Mesenchymal stem cell (in vitro differentiated cells and primary cell): ENCODE measurements around the gene FAM98A.

ENCODE experiments used
- DNase-seq: peaks from one replicate; pipeline ENCODE4 v3.0.0-alpha.2; 2013
- H2AFZ ChIP-seq: one replicate; pipeline ENCODE4 v1.6.1; 2013; ENCODE audit warnings: low read depth, mild to moderate bottlenecking, control low read depth, inconsistent platforms, low read length, moderate library complexity
- H2AK5ac ChIP-seq: 2 replicates; pipeline ENCODE4 v1.6.1; 2013; ENCODE audit warnings: low read length, moderate library complexity, mild to moderate bottlenecking, inconsistent platforms; ENCODE audit not compliant: severe bottlenecking
- H2BK120ac ChIP-seq: one replicate; pipeline ENCODE4 v1.6.1; 2013; ENCODE audit warnings: low read depth, mild to moderate bottlenecking, inconsistent platforms, low read length, moderate library complexity
- H2BK12ac ChIP-seq, 2 experiments: one replicate each; pipeline ENCODE4 v1.6.1; 2013; ENCODE audit warnings: inconsistent platforms in 2 of 2, low read length in 2 of 2, mild to moderate bottlenecking in 2 of 2, moderate library complexity in 2 of 2, control low read depth in 1 of 2
- H2BK15ac ChIP-seq: one replicate; pipeline ENCODE4 v1.6.1; 2013; ENCODE audit warnings: mild to moderate bottlenecking, low read depth, inconsistent platforms; ENCODE audit not compliant: poor library complexity, severe bottlenecking
- H2BK5ac ChIP-seq: 2 replicates; pipeline ENCODE4 v1.6.1; 2013; ENCODE audit warnings: low read depth, mild to moderate bottlenecking, low read length, control low read depth, inconsistent platforms; ENCODE audit not compliant: poor library complexity, severe bottlenecking
- H3K14ac ChIP-seq, 2 experiments: one replicate each; pipeline ENCODE4 v1.6.1; 2013; ENCODE audit warnings: inconsistent platforms in 2 of 2, low read length in 2 of 2, control low read depth in 1 of 2, mild to moderate bottlenecking in 1 of 2, moderate library complexity in 1 of 2
- H3K18ac ChIP-seq, 2 experiments: one replicate each; pipeline ENCODE4 v1.6.1; 2013; ENCODE audit warnings: inconsistent platforms in 2 of 2, low read length in 2 of 2, control low read depth in 1 of 2, low read depth in 1 of 2, mild to moderate bottlenecking in 1 of 2
- H3K23ac ChIP-seq, 2 experiments: one replicate each; pipeline ENCODE4 v1.6.1; 2013; ENCODE audit warnings: inconsistent platforms in 2 of 2, low read length in 2 of 2, mild to moderate bottlenecking in 2 of 2, moderate library complexity in 2 of 2, control low read depth in 1 of 2
- H3K27ac ChIP-seq: 2 replicates; pipeline ENCODE4 v1.5.1; 2013; ENCODE audit warnings: mild to moderate bottlenecking, moderate library complexity, low read length, control low read depth, inconsistent platforms; ENCODE audit not compliant: poor library complexity, severe bottlenecking
- H3K27me3 ChIP-seq, 2 experiments: 2 replicates each; pipeline versions ENCODE4 v1.6.1 to v1.7.0; 2013; ENCODE audit warnings: low read length in 2 of 2, mild to moderate bottlenecking in 2 of 2, moderate library complexity in 2 of 2, control low read depth in 1 of 2, inconsistent platforms in 1 of 2; ENCODE audit not compliant: control insufficient read depth in 1 of 2, insufficient read depth in 1 of 2
- H3K36me3 ChIP-seq, 2 experiments: 2 replicates each; pipeline versions ENCODE4 v1.6.1 to v1.7.0; 2013; ENCODE audit warnings: low read length in 2 of 2, control low read depth in 1 of 2, inconsistent platforms in 1 of 2, low read depth in 1 of 2, mild to moderate bottlenecking in 1 of 2; ENCODE audit not compliant: insufficient read depth in 2 of 2, control insufficient read depth in 1 of 2
- H3K4ac ChIP-seq, 2 experiments: one replicate each; pipeline ENCODE4 v1.6.1; 2013; ENCODE audit warnings: inconsistent platforms in 2 of 2, low read length in 2 of 2, mild to moderate bottlenecking in 2 of 2, moderate library complexity in 2 of 2, control low read depth in 1 of 2, low read depth in 1 of 2
- H3K4me1 ChIP-seq: 2 replicates; pipeline ENCODE4 v1.6.1; 2013; ENCODE audit warnings: low read depth, low read length, control low read depth; ENCODE audit not compliant: control insufficient read depth, insufficient read depth
- H3K4me2 ChIP-seq: 2 replicates; pipeline ENCODE4 v1.6.1; 2013; ENCODE audit warnings: low read length, mild to moderate bottlenecking, inconsistent platforms; ENCODE audit not compliant: poor library complexity, severe bottlenecking
- H3K4me3 ChIP-seq, 2 experiments: 2 replicates each; pipeline versions ENCODE4 v1.5.1 to v1.7.0; 2013; ENCODE audit warnings: low read length in 2 of 2, mild to moderate bottlenecking in 2 of 2, control low read depth in 1 of 2, low read depth in 1 of 2; ENCODE audit not compliant: insufficient read depth in 1 of 2
- H3K79me1 ChIP-seq: replicated peaks from 2 replicates; pipeline ENCODE4 v1.6.1; 2013; ENCODE audit warnings: mild to moderate bottlenecking, control low read depth, low read length, inconsistent platforms; ENCODE audit not compliant: poor library complexity, severe bottlenecking
- H3K9ac ChIP-seq: 2 replicates; pipeline ENCODE4 v1.7.0; 2013; ENCODE audit warnings: mild to moderate bottlenecking, low read length, moderate library complexity
- H3K9me3 ChIP-seq: 2 replicates; pipeline ENCODE4 v1.7.0; 2013; ENCODE audit warnings: mild to moderate bottlenecking, low read length; ENCODE audit not compliant: control insufficient read depth
- H4K8ac ChIP-seq: one replicate; pipeline ENCODE4 v1.6.1; 2013; ENCODE audit warnings: inconsistent platforms, mild to moderate bottlenecking, low read length, moderate library complexity
- H4K91ac ChIP-seq: one replicate; pipeline ENCODE4 v1.6.1; 2013; ENCODE audit warnings: mild to moderate bottlenecking, low read length, inconsistent platforms
- WGBS: methylation state at CpG from one replicate; pipeline ENCODE4 v1.1.7; 2013; ENCODE audit warnings: mixed read lengths; 5-methylcytosine and 5-hydroxymethylcytosine counted together

The FAM98A gene

GRCh38 chr2:33573657-33574056, 25.4 kb downstream of the FAM98A start:
- peaks cover 0 to 3% of the 10 kb centered on the region in 2 experiments for H3K36me3 ChIP-seq
- no peak overlapping the region for H3K4me3 ChIP-seq
- H4K91ac ChIP-seq: no peak overlapping the region
- H2BK12ac ChIP-seq: no peak overlapping the region
- H4K8ac ChIP-seq: no peak overlapping the region
- no peak overlapping the region for H3K23ac ChIP-seq
- no peak overlapping the region for H2AK5ac ChIP-seq
- H3K27me3 ChIP-seq: no peaks in the 10 kb centered on the region
- H3K4ac ChIP-seq: peak overlapping the region in 1 of 2 experiments; percentile 41
- no peak overlapping the region for H2BK5ac ChIP-seq
- peak overlapping the region in 1 of 2 experiments; percentile 24 for H3K18ac ChIP-seq
- H2BK15ac ChIP-seq: no peak overlapping the region
- no peak overlapping the region for H3K14ac ChIP-seq
- H2BK120ac ChIP-seq: no peak overlapping the region
- no peaks in the 10 kb centered on the region for H3K9me3 ChIP-seq
- no peaks in the 10 kb centered on the region for H3K79me1 ChIP-seq
- no peak overlapping the region for H2AFZ ChIP-seq
- no peak overlapping the region for H3K9ac ChIP-seq
- no peak overlapping the region for H3K4me2 ChIP-seq
- H3K4me1 ChIP-seq: no peaks in the 10 kb centered on the region
- 95% methylated on average over 6 of the region's 6 CpGs for WGBS
- no peak overlapping the region for H3K27ac ChIP-seq
- DNase-seq: no peak

GRCh38 chr2:33570681-33571080, 28.4 kb downstream of the FAM98A start:
- H4K8ac ChIP-seq: no peak overlapping the region
- no peak for DNase-seq
- no peak overlapping the region for H3K14ac ChIP-seq
- no peak overlapping the region for H3K9ac ChIP-seq
- no peak overlapping the region for H2BK12ac ChIP-seq
- no peaks in the 10 kb centered on the region for H3K36me3 ChIP-seq
- no peak overlapping the region for H3K18ac ChIP-seq
- no peaks in the 10 kb centered on the region for H3K9me3 ChIP-seq
- no peak overlapping the region for H2BK15ac ChIP-seq
- no peaks in the 10 kb centered on the region for H3K27me3 ChIP-seq
- no peaks in the 10 kb centered on the region for H3K4me1 ChIP-seq
- H3K79me1 ChIP-seq: no peaks in the 10 kb centered on the region
- H4K91ac ChIP-seq: no peak overlapping the region
- 93% methylated on average over 1 of the region's 2 CpGs for WGBS
- no peak overlapping the region for H3K27ac ChIP-seq
- H3K4ac ChIP-seq: no peak overlapping the region
- no peak overlapping the region for H3K4me3 ChIP-seq
- no peak overlapping the region for H2AK5ac ChIP-seq
- no peak overlapping the region for H3K4me2 ChIP-seq
- no peak overlapping the region for H2AFZ ChIP-seq
- H2BK120ac ChIP-seq: no peak overlapping the region
- H3K23ac ChIP-seq: no peak overlapping the region
- H2BK5ac ChIP-seq: no peak overlapping the region

GRCh38 chr2:33561872-33562271, 37.2 kb downstream of the FAM98A start:
- Histone ChIP-seq H2BK120ac (no peak overlapping the region), H3K9ac (no peak overlapping the region), H4K8ac (no peak overlapping the region), H3K4me1 (no peaks in the 10 kb centered on the region), H2BK15ac (no peak overlapping the region), H3K79me1 (no peaks in the 10 kb centered on the region), H3K18ac (no peak overlapping the region), H3K27me3 (no peaks in the 10 kb centered on the region), H3K23ac (no peak overlapping the region), H4K91ac (no peak overlapping the region), H2AK5ac (no peak overlapping the region), H3K14ac (no peak overlapping the region), H3K4me2 (no peak overlapping the region), H2AFZ (no peak overlapping the region), H2BK5ac (no peak overlapping the region), H2BK12ac (no peak overlapping the region), H3K9me3 (no peaks in the 10 kb centered on the region), H3K27ac (no peak overlapping the region), H3K4me3 (no peak overlapping the region), H3K4ac (no peak overlapping the region), H3K36me3 (peaks cover 9 to 11% of the 10 kb centered on the region in 2 experiments)
- no peak for DNase-seq

GRCh38 chr2:33560017-33560416, 39.1 kb downstream of the FAM98A start:
- H3K27ac ChIP-seq: no peak overlapping the region
- H2AFZ ChIP-seq: no peak overlapping the region
- H2BK120ac ChIP-seq: no peak overlapping the region
- no peaks in the 10 kb centered on the region for H3K79me1 ChIP-seq
- DNase-seq: no peak
- no peaks in the 10 kb centered on the region for H3K4me1 ChIP-seq
- H3K23ac ChIP-seq: no peak overlapping the region
- H4K91ac ChIP-seq: no peak overlapping the region
- H3K14ac ChIP-seq: no peak overlapping the region
- no peak overlapping the region for H3K4ac ChIP-seq
- H2BK5ac ChIP-seq: no peak overlapping the region
- no peak overlapping the region for H2BK12ac ChIP-seq
- peaks cover 9 to 11% of the 10 kb centered on the region in 2 experiments for H3K36me3 ChIP-seq
- no peak overlapping the region for H3K4me2 ChIP-seq
- H4K8ac ChIP-seq: no peak overlapping the region
- no peak overlapping the region for H2BK15ac ChIP-seq
- WGBS: 77% methylated on average over 2 of the region's 2 CpGs
- H3K18ac ChIP-seq: no peak overlapping the region
- H3K4me3 ChIP-seq: no peak overlapping the region
- H3K9ac ChIP-seq: no peak overlapping the region
- no peak overlapping the region for H2AK5ac ChIP-seq
- H3K9me3 ChIP-seq: no peaks in the 10 kb centered on the region
- H3K27me3 ChIP-seq: no peaks in the 10 kb centered on the region
